Fibroblast of pulmonary artery (primary cell): ENCODE data around the gene TMEM245.
"Not testable (repeated sequence)": the region's sequence is repeated elsewhere in the genome, so short reads cannot be mapped to it uniquely, and the experiment has no call there.

Source experiments
- DNase-seq: peaks from one replicate; pipeline ENCODE4 v3.0.0-alpha.2; 2010; ENCODE audit warnings: low read depth
- H3K4me3 ChIP-seq: replicated peaks from 2 replicates; pipeline ENCODE4 v1.5.1; 2011; ENCODE audit warnings: low read depth, mild to moderate bottlenecking, control low read depth, low read length, moderate library complexity
- TF ChIP-seq, protein P1 (sequence below): IDR thresholded peaks from 2 replicates; pipeline ENCODE4 v1.5.1; 2011; ENCODE audit warnings: mild to moderate bottlenecking, control low read depth, low read length, inconsistent platforms; ENCODE audit errors: missing control alignments

Gene TMEM245

DNA sequence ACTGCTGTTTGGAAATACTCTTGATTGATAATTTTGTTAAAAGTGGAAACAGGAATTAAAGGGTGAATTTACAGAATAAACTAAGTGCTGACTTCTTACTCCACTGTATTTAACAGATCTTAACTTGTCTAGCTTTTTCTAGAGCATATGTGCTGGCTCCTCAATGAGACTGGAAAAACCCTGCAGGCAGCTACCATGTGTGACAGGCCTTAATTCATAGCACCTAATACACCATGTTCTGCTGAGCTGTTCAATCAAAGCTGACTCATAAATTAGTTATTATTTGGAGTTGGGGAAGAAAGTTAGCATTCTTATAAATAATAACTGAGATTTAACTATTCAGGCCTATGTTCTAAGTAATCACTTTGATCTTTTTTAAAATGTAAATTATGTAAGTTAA is 135.9 kb downstream of the TMEM245 start:
- DNase-seq, result no peak
- no peak overlapping the region for H3K4me3 ChIP-seq
- TF ChIP-seq, protein P1, sequence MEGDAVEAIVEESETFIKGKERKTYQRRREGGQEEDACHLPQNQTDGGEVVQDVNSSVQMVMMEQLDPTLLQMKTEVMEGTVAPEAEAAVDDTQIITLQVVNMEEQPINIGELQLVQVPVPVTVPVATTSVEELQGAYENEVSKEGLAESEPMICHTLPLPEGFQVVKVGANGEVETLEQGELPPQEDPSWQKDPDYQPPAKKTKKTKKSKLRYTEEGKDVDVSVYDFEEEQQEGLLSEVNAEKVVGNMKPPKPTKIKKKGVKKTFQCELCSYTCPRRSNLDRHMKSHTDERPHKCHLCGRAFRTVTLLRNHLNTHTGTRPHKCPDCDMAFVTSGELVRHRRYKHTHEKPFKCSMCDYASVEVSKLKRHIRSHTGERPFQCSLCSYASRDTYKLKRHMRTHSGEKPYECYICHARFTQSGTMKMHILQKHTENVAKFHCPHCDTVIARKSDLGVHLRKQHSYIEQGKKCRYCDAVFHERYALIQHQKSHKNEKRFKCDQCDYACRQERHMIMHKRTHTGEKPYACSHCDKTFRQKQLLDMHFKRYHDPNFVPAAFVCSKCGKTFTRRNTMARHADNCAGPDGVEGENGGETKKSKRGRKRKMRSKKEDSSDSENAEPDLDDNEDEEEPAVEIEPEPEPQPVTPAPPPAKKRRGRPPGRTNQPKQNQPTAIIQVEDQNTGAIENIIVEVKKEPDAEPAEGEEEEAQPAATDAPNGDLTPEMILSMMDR, result no peak

DNA sequence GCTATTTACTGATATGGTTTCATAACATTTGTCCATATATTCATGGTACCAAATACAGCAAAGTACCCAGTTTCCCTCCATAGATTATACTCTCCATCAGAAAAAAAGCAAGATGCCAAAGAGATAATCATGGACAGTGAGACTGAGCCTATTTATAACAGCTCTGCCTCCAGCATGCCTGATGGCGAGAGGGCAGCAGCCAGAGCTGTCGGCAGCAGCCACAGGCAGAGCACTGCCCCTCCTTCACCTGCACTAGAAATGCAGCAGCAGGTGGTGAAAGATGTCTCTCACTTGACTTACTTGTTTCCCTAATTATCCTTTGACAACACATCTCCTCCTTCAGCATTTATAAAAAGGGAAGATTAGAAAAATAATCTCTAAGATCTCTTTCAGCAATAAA is 138.9 kb downstream of the TMEM245 start:
- H3K4me3 ChIP-seq, result no peak overlapping the region
- DNase-seq, result no peak
- TF ChIP-seq, protein P1, result no peak

DNA sequence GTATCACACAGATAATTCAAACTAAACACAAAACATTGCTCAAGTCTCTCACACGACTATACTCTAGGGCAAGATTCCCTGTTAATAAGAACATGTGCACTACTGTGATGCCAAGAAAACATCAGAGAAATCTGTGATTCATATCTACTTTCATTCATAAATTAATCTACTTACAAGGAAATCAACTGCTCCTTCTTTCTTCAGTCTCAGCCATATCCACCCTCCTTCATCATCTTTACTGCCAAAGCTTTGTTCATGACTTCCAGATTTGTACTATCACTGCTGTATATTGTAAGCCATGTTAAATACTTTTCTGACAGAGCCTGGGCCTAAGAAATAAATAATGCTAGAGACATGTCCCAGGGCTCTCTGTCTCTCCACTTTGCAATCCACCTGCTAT is 141.5 kb downstream of the TMEM245 start:
- no peak for DNase-seq
- no peak overlapping the region for H3K4me3 ChIP-seq
- TF ChIP-seq, protein P1, result no peak

GRCh38 chr9:108973895-108974294 is 145.9 kb downstream of the TMEM245 start:
- no peak for DNase-seq
- H3K4me3 ChIP-seq, result no peak overlapping the region
- TF ChIP-seq, protein P1, result no peak

GRCh38 chr9:108972626-108973209 is 147.0 kb downstream of the TMEM245 start:
- H3K4me3 ChIP-seq, result no peak overlapping the region
- no peak for DNase-seq
- TF ChIP-seq, protein P1, result no peak

GRCh38 chr9:108972186-108972585 is 147.6 kb downstream of the TMEM245 start:
- TF ChIP-seq, protein P1, result no peak
- DNase-seq, result no peak
- no peak overlapping the region for H3K4me3 ChIP-seq

GRCh38 chr9:108971392-108971791 is 148.4 kb downstream of the TMEM245 start:
- not testable (repeated sequence) for H3K4me3 ChIP-seq, DNase-seq
